SH-SY5Y (cell line): ENCODE data around the gene ARHGAP42.

ENCODE experiments used
- GATA2 ChIP-seq: IDR thresholded peaks from 2 replicates; pipeline ENCODE4 v1.6.1; 2011; ENCODE audit warnings: mild to moderate bottlenecking, low read depth, low read length
- GATA3 ChIP-seq: IDR thresholded peaks from 2 replicates; pipeline ENCODE4 v1.6.1; 2011; ENCODE audit warnings: low read depth, mild to moderate bottlenecking, low read length, moderate library complexity

GRCh38 chr11:100794446-100794845 lies 107.4 kb downstream of the ARHGAP42 start:
- TF ChIP-seq GATA3 (no peak), GATA2 (no peak)
